GM19455 (cell line): ENCODE results near the gene CGB1.
"Not testable (repeated sequence)": the region's sequence is repeated elsewhere in the genome, so short reads cannot be mapped to it uniquely, and the experiment has no call there.

ENCODE experiments used
- ATAC-seq: cut with Tn5 transposase; IDR thresholded peaks from one replicate; pipeline ENCODE4 v1.9.1; 2021; ENCODE audit not compliant: unreplicated experiment

The CGB1 gene

DNA sequence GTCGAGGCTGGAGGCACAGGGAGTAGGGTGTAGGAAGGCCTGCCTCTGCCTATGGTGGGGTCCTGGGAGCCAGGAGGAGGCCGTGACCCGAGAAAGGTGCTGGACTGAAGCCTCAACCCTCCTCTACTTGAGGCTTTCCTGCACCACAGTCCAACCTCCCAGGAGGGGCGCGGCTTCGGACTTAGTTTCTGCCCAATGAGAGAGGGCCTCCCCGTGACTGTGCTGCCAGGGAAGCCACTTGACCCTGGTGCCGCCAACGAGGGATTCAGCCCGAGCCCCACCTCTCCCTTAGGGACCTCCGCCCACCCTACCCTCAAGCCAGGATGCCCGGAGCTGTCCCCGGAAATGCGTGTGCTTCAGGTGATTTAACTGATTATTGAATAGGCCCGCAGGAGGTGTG, 12.5 kb downstream of the CGB1 start, which contains the start of gene CGB3:
CGB3 (minus strand) TSS at position 101 of the 400 bp plus-strand sequence. CDS start 362 bp downstream, outside the sequence.
- ATAC-seq = not testable (repeated sequence)

DNA sequence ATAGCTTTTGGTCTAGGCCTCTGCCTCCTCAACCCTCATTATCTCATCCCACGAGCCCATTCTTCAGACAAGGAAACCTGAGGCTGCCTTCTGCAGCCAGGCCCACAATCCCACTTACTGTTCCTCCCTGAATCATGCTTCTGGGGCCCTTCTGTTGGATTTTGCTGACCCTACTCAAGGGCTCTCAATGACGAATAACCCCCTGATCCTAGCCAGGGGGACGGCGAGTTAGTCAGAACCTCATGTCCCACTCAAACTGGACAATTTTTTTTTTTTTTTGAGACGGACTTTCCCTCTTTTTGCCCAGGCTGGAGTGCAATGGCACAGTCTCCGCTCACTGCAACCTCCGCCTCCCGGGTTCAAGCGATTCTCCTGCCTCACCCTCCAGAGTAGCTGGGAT, 14.6 kb downstream of the CGB1 start:
- no peak for ATAC-seq

DNA sequence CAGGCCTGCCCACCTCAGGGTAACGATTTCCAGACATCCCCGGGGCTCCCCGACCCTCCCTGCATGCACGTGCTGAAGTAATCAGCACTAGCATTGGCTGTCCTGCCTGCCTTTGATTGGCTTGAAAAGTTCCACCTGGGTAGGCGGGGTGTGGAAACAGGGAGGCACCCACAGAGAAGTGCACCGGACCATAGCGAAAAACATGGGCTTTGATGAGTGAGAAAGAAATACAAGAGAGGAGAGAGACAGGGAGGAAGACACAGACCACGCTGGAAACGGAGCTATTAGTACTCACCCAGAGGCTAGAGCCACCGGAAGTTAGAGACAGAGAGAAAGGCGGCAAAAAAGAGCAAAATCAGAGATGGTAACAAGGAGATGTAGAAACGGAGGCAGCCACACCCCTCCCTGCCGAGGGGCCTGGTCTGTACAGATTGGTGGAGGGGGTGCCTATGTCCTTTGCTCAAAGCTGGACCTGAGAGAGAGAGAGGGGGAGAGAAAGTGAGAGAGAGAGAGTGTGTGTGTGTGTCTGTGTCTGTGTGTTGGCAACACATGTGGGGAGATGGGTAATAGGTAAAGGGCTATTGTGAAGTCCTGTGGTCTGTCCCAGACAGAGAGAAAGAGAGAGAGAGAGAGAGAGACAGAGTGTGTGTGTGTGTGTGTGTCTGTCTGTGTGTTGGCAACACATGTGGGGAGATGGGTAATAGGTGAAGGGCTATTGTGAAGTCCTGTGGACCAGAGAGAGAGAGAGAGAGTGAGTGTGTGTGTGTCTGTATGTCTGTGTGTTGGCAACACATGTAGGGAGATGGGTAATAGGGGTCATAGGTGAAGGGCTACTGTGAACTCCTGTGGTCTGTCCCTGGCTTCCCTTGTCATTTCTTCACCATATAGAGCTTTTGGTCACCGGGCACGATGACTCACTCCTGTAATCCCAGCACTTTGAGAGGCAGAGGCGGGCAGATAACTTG, 15.5 kb downstream of the CGB1 start:
- ATAC-seq = no peak

DNA sequence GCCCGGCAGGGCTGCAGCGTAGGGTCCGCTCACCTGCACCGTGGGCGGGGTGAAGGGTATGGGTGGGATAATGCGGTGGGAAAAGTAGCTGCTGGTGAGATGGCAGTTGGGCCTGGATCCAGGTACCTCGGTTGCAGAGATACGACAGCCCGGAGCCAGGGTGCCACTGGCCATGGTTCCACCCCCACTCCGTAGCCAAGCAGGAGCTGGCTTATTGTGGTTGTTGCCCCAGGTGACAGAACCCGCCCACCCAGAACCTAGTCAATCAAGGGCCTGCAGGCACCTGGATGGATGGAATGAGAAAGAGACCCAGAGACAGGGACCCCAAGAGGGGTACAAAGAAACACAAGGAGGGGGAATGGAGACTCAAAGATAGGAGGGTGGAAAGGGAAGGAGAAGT, 16.4 kb downstream of the CGB1 start:
- ATAC-seq = no peak

DNA sequence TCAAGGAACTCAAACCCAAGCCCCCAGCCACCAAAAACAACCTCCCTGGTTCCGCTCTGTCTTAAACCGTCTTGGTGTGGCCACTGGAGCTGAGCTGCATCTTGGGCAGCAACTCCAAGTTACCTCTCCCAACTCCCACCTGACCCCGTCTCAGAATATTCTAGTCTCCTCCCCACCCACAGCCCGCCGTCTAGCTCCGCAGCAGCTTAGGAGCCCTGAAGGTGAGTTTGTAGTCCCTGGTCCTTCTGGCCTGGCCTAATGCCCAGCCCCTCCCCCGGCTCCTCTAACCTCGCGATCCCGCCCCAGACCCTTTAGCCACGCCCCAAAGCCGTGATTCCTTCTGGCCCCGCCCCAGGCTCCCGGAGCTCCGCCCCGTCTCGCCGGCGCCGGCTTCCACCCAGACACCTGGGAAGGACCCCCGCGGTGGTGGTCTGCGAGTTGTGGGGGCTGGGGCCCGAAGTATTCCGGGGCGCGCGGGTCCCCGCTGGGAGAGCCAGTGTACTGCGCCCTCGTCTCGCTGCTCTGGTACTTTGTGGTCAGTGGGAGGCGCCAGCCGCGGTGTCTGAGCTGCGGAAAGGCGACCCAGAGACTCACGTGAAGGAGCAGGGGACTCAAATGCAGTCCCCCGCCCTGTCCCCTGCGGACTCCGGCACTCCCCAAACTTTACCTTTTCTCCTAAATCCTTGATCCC, 17.3 kb downstream of the CGB1 start:
- no peak for ATAC-seq

DNA sequence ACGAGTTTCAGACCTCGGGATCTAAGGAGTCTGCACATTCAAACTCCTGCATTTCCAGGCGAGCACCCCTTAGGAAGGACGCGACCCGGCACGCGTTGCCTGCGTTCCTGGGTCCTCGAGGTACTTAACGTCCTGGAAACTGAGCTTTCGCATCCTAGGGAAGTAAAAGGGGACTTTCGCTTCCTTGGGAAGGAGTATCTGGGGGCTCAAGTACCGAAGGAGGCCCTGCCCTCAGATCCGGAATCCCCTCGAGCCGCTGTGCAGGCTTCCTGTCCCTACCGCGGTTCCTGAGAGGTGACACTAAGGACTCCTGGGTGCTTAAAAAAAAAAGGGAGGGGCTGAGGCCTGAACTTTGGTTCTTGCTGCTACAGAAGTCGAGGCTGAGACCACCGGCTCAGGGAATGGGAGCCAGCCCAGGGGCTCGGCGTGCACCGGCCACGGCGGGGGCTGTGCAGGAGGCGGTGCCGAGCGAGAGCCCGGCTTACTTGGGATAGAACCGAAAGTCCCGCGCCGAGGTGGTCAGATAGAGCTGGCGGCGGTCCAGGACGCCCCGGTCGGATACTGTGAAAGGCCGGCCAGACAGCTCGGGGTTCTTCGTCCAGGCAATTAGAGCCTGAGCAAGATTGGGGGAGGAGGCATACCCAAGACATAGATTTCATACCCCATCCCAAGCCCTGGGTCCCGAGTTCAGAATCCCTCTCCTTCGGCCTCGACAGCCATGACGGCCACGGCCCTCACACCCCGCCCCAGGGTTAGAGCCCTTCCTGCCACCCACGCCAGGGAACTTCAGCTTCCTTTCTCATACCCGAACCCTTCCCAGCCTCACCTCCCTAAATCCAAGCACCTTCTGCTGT, 18.1 kb downstream of the CGB1 start:
- ATAC-seq = not testable (repeated sequence)

DNA sequence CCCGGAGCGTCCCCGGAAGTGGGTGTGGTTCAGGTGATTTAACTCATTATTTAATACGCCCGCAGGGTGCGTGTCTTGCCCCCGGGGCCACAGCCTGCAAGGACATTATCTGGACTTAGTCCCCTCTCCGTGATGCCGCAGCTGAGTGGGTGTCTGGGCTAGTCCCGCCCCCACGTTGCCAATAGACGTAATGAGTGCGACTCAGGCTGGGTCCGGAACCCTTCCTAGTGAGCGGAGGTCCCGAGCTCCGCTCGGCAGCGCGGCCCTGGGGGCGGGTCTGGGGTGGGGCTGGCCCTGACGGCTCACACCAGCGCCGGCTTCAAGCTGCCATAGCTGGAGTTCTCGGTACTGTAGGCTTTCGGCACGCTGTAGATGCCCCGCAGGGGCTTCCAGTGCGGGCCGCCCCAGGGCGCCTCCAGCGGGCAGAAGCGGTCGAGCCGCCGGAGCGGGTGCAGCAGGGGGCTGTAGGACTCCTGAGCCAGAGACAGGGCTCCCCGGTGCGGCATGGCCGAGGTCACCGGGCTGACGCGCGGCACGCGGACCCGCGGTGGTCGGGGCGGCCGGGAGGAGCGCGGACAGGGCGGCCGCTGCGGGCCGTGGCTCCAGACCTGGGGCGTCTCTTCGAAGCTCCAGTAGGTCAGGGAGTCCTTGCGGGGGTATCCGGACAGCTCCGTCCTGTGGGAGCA, 18.9 kb downstream of the CGB1 start:
- ATAC-seq = no peak

DNA sequence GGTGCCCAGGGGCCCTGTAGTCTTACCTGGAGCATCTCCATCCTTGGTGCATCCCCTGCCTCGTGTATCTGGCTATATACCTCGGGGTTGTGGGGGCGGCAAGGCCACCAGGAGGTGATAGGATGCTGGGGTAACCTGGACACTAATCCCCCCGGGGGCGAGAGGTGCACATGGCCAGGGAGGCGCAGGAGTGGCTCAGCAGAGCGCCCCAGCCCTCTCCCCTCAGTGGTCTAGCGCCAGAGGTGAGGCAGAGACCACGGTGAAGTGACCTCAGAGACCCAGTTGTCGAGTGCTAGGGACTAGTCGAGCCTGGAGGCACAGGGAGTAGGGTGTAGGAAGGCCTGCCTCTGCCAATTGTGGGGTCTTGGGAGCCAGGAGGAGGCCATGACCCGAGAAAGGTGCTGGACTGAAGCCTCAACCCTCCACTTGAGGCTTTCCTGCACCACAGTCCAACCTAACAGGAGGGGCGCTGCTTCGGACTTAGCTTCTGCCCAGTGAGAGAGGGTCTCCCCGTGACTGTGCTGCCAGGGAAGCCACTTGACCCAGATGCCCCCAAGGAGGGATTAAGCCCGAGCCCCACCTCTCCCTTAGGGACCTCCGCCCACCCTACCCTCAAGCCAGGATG, 19.5 kb downstream of the CGB1 start, which contains the start of gene LHB:
LHB (minus strand) TSS at position 51 of the 625 bp plus-strand sequence; CDS start at position 41, 10 bp downstream.
- ATAC-seq = no peak

DNA sequence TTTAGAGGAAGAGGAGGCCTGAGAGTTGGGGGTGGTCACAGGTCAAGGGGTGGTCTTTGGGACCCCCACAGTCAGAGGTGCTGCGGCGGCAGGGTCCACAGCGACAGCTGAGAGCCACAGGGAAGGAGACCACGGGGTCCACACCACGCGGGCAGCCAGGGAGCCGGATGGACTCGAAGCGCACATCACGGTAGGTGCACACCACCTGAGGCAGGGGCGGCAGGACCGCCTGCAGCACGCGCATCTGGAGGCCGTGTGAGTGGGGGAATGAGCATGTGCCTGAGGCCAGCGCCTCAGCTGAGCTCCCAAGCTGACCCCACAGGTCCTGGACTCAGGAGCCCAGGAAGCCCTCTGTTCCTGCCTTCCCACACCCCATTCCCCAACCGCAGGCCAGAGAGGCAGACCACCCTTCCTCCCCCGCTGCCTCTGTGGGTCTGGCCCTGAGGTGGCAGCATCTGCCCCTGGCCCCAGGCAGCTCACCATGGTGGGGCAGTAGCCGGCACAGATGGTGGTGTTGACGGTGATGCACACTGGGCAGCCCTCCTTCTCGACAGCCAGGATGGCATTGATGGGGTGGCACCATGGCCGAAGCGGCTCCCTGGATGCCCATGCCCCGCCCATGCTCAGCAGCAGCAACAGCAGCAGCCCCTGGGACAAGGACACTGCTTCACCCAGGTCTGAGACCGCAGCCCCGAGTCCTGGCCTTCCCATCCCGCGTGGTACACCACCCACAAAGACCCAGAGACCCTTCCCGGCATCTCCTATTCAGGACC, 20.4 kb downstream of the CGB1 start:
- ATAC-seq = no peak

DNA sequence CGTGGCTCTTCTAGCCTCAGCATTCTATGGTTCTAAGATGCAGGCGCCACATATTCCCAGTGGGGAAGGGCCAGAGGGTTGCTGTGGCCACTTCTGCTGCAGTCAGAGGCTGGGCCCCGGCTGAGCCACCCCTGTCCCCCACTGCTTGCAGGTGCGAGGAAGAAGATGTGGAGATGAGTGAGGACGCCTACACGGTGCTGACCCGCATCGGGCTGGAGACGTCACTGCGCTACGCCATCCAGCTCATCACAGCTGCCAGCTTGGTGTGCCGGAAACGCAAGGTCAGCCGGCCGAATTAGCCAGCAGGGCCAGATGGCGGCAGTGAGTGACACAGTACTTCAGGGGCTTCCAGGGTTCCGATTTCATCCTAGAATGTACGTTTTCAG, 21.8 kb downstream of the CGB1 start:
- no peak for ATAC-seq

DNA sequence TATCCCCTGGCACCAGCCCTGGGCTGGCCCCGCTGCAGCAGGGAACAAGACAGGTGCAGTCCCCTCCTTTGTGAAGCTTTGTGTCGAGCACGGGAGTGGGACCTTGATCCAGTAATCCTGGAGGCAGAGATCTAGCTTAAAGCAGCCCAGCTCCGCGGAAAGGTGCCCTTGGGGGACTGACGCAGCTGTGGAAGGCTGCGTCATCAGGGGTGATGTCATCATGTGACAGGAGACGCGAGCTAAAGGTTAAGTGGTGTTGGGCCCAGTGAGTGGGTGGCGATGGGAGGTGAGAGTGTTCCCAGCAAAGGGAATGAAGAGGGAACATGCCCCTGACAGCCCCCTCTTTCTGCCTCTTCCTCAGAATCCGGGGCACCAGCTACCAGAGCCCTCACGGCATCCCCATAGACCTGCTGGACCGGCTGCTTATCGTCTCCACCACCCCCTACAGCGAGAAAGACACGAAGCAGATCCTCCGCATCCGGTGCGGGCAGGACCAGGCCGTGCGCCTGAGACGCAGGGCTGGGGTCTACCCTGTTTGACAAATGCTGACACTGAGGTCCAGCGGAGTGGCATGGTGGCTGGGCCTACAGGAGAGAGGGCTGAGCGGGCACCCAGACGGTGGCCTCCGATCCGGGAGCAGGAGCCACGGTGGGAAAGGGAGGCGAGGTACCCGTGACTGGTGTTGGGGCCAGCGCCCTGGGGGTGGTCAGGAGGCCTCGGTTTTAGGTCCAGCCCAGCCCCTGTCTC, 22.4 kb downstream of the CGB1 start:
- no peak for ATAC-seq

DNA sequence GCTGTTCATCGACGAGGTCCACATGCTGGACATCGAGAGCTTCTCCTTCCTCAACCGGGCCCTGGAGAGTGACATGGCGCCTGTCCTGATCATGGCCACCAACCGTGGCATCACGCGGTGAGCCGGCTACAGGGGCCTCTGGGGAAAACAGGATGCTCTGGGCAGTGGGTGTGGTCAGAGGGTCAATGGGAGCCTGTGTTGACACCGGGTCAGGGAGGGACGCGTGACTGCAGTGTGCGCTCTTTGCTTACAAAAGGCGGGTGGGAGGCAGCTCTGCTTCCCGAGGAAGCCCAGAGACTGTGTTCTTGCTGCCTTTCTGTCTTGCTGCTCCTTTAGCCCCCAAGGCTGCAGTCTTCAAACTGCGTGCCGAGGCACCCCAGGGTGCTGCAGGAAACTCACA, 25.5 kb downstream of the CGB1 start:
- ATAC-seq = no peak

DNA sequence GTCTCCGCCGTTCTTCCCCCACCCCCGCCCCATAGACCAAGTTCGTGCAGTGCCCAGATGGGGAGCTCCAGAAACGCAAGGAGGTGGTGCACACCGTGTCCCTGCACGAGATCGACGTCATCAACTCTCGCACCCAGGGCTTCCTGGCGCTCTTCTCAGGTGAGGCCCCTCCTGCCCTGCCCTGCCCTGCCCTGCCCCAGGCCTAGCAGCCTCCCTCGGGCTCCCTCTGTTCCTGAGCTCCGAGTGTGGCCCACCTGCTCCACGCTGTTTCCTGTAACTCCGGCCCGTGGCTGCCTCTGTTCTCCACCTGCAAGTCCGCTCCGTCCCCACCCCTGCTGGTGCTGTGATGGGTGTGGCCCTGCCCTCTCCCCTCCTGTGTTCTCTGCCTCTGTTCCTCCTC, 26.2 kb downstream of the CGB1 start:
- no peak for ATAC-seq

DNA sequence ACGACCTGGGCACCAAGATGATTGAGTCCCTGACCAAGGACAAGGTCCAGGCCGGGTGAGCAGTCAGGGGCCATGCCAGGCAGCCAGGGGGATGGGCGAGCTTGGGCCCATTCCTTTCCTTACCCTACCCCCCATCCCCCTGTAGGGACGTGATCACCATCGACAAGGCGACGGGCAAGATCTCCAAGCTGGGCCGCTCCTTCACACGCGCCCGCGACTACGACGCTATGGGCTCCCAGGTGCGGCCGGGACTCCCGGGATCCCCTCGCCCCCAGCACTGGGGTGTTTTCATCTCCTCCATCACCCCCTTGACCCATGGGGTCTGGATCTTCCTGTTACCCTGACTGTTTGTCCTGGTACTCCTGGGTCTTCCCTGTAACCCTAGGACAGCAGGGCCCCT, 26.9 kb downstream of the CGB1 start:
- ATAC-seq = no peak

DNA sequence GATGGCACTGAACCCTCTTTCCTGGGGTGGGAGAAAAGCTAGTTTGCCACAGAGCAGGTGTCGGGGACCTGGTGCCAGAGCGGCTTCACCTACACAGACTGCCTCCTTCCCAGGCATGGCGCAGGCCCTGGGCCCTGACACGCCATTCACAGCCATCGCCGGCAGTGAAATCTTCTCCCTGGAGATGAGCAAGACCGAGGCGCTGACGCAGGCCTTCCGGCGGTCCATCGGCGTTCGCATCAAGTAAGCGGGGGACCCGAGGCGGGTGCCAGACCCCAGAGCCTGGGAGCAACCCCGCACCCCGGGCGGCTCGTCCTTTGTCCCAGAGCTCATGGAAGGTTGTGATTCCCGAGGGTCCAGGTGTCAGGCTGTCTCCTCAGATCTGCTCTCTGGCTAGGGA, 29.8 kb downstream of the CGB1 start:
- ATAC-seq = no peak

DNA sequence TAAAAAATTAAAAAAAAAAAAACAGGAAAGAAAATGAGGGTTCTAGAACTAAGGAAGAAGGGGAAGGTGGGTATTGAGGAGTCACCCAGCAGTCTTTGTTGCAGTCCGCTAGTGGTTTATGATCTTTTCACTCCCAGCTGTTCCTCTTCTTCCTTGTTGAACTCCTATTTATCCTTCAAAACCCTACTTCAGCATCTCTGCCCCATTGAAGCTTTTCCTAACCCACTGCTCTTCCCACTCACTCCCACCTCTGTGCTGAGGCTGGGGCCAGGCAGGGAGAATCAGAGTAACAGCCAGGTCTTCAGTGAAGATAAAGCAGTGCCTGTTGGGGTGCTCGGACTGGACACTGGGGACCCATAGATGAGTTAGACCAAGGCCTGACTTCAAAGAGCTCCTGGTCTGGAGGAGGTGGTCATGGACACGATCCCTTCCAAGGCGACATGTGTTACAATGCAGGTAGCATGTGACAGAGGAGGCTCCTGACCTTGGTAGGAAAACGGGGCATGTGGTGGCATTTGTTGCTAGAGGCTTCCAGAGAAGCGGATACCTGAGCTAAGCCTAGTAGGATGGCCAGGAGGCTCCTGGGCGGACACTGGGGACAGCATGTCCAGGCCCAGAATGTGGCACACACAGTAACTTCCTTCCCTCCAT, 31.6 kb downstream of the CGB1 start:
- no peak for ATAC-seq

DNA sequence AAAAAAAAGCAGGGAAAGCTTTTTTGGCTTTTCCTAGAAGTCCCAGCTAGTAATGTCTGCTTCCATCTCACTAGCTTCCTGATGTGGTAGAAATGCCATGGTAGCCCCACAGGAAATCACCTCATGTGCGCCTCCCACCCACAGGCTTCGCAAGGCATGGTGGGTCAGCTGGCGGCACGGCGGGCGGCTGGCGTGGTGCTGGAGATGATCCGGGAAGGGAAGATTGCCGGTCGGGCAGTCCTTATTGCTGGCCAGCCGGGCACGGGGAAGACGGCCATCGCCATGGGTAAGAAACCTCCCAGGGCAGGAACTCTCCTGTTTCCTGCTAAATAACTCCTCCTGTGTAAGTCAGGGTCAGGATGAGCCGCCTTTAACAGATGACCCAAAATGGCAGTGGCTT, 32.6 kb downstream of the CGB1 start:
- no peak for ATAC-seq
